Measurements from ENCODE around the gene AMDHD2. TPM values are rescaled to one million over a fixed set of nuclear protein-coding genes. Genes with fewer than 3 reads are reported as not detected.
A peak's percentile ranks its signal among the peaks of the same experiment; 100 is the strongest.

Gene AMDHD2
- total RNA-seq, 5 donors from 2014 or later (not counting 1 experiment from before 2014, with no cell fraction given) = 104 to 215 (median 122) TPM

DNA sequence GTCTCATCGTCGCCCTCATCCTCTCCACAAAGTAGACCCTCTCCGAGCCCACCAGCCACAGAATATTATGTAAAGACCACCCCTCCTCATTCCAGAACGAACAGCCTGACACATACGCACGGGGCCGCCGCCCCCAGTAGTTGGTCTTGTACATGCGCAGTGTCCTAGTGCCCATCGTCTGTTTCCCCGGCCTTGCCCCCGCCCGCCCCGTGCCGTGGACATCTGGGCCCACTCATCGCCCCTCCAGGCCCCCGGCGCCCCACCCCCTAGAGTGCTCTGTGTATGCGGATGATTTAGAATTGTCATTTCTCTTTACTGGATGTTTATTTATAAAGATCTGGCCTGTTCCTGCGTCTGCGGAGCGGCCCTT, 475 bp upstream of the AMDHD2 start:
- no peaks in the 10 kb centered on the region for H3K27me3 ChIP-seq (replicated peaks in 1 of 2; ENCODE audit: control insufficient read depth in 2 of 2, extremely low read depth in 1 of 2, insufficient read depth in 2 of 2, low read length in 1 of 2)
- ChIA-PET CTCF (interaction anchor here in 1 of 2 donors (0.6 to 1.5 kb wide), 2 partner anchors 18 to 305 kb away, joined by 3 to 6 read pairs; partner anchors contain the start of genes PDPK1 and PGP), POLR2A (interaction anchor here (0.6 to 2.8 kb wide), 7 partner anchors 10 to 382 kb away, joined by 3 to 31 read pairs (median 5); partner anchors contain the start of genes CEMP1 (in 2 of the 2) and TRAF7 (in 1 of the 2))
- no peaks in the 10 kb centered on the region for H3K9me3 Mint-ChIP-seq
- peaks cover 3 to 30% of the 10 kb centered on the region in 2 donors for H3K36me3 ChIP-seq (ENCODE audit: control insufficient read depth in 2 of 2, extremely low read depth in 1 of 2, insufficient read depth in 1 of 2, low read length in 1 of 2)
- WGBS (ENCODE audit: insufficient coverage) = 95% methylated on average over 14 of the region's 22 CpGs
- no peak overlapping the region for H3K4me3 ChIP-seq (ENCODE audit: control insufficient read depth in 1 of 2, extremely low read depth in 1 of 2, low read length in 1 of 2)
- DNase-seq = peak in 1 of 35 experiments; percentile 22
- H3K9me3 ChIP-seq = no peaks in the 10 kb centered on the region
- no peaks in the 10 kb centered on the region for H3K27me3 Mint-ChIP-seq
- ATAC-seq (replicated peaks in 1 of 4) = no peak
- peaks cover 68 to 71% (median 69%) of the 10 kb centered on the region in 3 donors for H3K4me1 Mint-ChIP-seq
- peak overlapping the region; percentile 63 for H3K27ac ChIP-seq (ENCODE audit: low read length)
- H3K27ac Mint-ChIP-seq = peak overlapping the region; percentile 89 to 91
- peaks cover 14% of the 10 kb centered on the region for H3K36me3 Mint-ChIP-seq
- H3K4me1 ChIP-seq (ENCODE audit: control insufficient read depth in 1 of 2, extremely low read depth in 1 of 2, insufficient read depth in 2 of 2, low read length in 2 of 2) = peaks cover 26 to 71% of the 10 kb centered on the region in 2 experiments
- peak overlapping the region; percentile 59 to 84 (median 72) for H3K4me3 Mint-ChIP-seq

GRCh38 chr16:2520784-2521531, 787 bp downstream of the AMDHD2 start:
- H3K4me3 Mint-ChIP-seq = peak overlapping the region; percentile 84 to 90 (median 86)
- peaks cover 59 to 61% (median 60%) of the 10 kb centered on the region in 3 donors for H3K4me1 Mint-ChIP-seq
- DNase-seq (peak; percentile 31 to 87 (median 81)), ATAC-seq (replicated peaks in 1 of 4) (peak; percentile 72 to 78 (median 74))
- Histone ChIP-seq H3K4me1 (ENCODE audit: control insufficient read depth in 1 of 2, extremely low read depth in 1 of 2, insufficient read depth in 2 of 2, low read length in 2 of 2) (peaks cover 15 to 58% of the 10 kb centered on the region in 2 experiments), H3K36me3 (ENCODE audit: control insufficient read depth in 2 of 2, extremely low read depth in 1 of 2, insufficient read depth in 1 of 2, low read length in 1 of 2) (peaks cover 3 to 34% of the 10 kb centered on the region in 2 donors), H3K9me3 (no peaks in the 10 kb centered on the region), H3K27ac (ENCODE audit: low read length) (peak overlapping the region; percentile 84), H3K27me3 (replicated peaks in 1 of 2; ENCODE audit: control insufficient read depth in 2 of 2, extremely low read depth in 1 of 2, insufficient read depth in 2 of 2, low read length in 1 of 2) (no peaks in the 10 kb centered on the region), H3K4me3 (ENCODE audit: control insufficient read depth in 1 of 2, extremely low read depth in 1 of 2, low read length in 1 of 2) (peak overlapping the region; percentile 60 to 64)
- 24% methylated on average over 29 of the region's 41 CpGs for WGBS (ENCODE audit: insufficient coverage)
- peaks cover 17% of the 10 kb centered on the region for H3K36me3 Mint-ChIP-seq
- peak overlapping the region; percentile 91 to 92 for H3K27ac Mint-ChIP-seq
- no peaks in the 10 kb centered on the region for H3K9me3 Mint-ChIP-seq
- POLR2A ChIA-PET = interaction anchor here (0.6 to 2.8 kb wide), 5 partner anchors 10 to 183 kb away, joined by 3 to 31 read pairs (median 3); partner anchors contain the start of genes CEMP1 (in 2 of the 2) and PDPK1 (in 1 of the 2)
- CTCF ChIA-PET = interaction anchor here (0.9 to 1.5 kb wide), 2 partner anchors 17 to 1228 kb away, joined by 4 to 6 read pairs; partner anchors contain the start of gene PDPK1 (in 1 of the 2)
- H3K27me3 Mint-ChIP-seq = no peaks in the 10 kb centered on the region

- ATAC-seq (replicated peaks in 1 of 4) (no peak), DNase-seq (no peak)
- Mint-ChIP-seq H3K4me3 (no peak overlapping the region), H3K4me1 (peaks cover 33 to 35% (median 33%) of the 10 kb centered on the region in 3 donors), H3K36me3 (peaks cover 14% of the 10 kb centered on the region), H3K27me3 (no peaks in the 10 kb centered on the region), H3K9me3 (no peaks in the 10 kb centered on the region), H3K27ac (peak overlapping the region; percentile 34 to 55)
- CTCF ChIA-PET = no interaction called here
- no peak overlapping the region for H3K4me3 ChIP-seq (ENCODE audit: control insufficient read depth in 1 of 2, extremely low read depth in 1 of 2, low read length in 1 of 2)
- peaks cover 4 to 29% of the 10 kb centered on the region in 2 experiments for H3K4me1 ChIP-seq (ENCODE audit: control insufficient read depth in 1 of 2, extremely low read depth in 1 of 2, insufficient read depth in 2 of 2, low read length in 2 of 2)
- no peaks in the 10 kb centered on the region for H3K9me3 ChIP-seq
- H3K27me3 ChIP-seq (replicated peaks in 1 of 2; ENCODE audit: control insufficient read depth in 2 of 2, extremely low read depth in 1 of 2, insufficient read depth in 2 of 2, low read length in 1 of 2) = no peaks in the 10 kb centered on the region
- H3K36me3 ChIP-seq (ENCODE audit: control insufficient read depth in 2 of 2, extremely low read depth in 1 of 2, insufficient read depth in 1 of 2, low read length in 1 of 2) = peaks cover 8 to 53% of the 10 kb centered on the region in 2 donors
- no peak overlapping the region for H3K27ac ChIP-seq (ENCODE audit: low read length)
- 100% methylated on average over 3 of the region's 6 CpGs for WGBS (ENCODE audit: insufficient coverage)
- POLR2A ChIA-PET = no interaction called here
These were observed 3.6 kb downstream of the AMDHD2 start for GRCh38 chr16:2523801-2524231.

DNA sequence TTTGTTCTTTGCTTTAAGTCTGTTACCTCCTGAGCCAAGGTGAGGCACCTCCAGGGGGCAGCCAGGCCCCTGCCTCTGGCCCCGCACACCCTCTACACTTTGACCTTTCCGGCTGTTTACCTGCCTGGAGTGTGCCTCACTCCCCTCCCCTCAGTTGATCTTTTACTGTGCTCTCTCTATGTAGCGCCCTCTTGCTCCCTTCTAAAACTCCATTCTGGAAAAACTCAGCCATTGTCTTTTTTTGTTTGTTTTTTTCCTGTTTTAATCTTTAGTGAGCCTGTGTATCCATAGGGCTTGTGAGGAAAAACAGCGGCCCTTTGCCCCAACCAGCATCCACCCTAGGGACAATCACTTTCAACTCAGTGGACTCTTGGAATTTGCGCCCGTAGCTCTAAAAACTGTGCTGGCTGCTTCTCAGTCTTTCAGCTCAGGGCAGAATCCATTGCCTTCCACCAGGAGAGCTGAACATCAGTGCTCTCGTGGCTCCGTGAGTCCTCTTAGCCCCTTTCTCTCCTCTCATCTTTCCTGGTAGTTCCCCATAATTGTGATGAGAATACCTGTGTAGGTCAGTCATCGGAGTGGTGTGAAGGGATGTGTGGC, 4.3 kb downstream of the AMDHD2 start:
- H3K9me3 ChIP-seq = no peaks in the 10 kb centered on the region
- CTCF ChIA-PET = no interaction called here
- no peak overlapping the region for H3K4me3 ChIP-seq (ENCODE audit: control insufficient read depth in 1 of 2, extremely low read depth in 1 of 2, low read length in 1 of 2)
- no peaks in the 10 kb centered on the region for H3K27me3 Mint-ChIP-seq
- peaks cover 12% of the 10 kb centered on the region for H3K36me3 Mint-ChIP-seq
- WGBS (ENCODE audit: insufficient coverage) = 100% methylated on average over 3 of the region's 9 CpGs
- ATAC-seq (replicated peaks in 1 of 4) = no peak
- POLR2A ChIA-PET = no interaction called here
- peaks cover 6 to 55% of the 10 kb centered on the region in 2 donors for H3K36me3 ChIP-seq (ENCODE audit: control insufficient read depth in 2 of 2, extremely low read depth in 1 of 2, insufficient read depth in 1 of 2, low read length in 1 of 2)
- no peak overlapping the region for H3K4me3 Mint-ChIP-seq
- H3K4me1 Mint-ChIP-seq = peaks cover 29% of the 10 kb centered on the region in 3 donors
- H3K4me1 ChIP-seq (ENCODE audit: control insufficient read depth in 1 of 2, extremely low read depth in 1 of 2, insufficient read depth in 2 of 2, low read length in 2 of 2) = peaks cover 0 to 23% of the 10 kb centered on the region in 2 experiments
- H3K27ac ChIP-seq (ENCODE audit: low read length) = no peak overlapping the region
- H3K27ac Mint-ChIP-seq = peak overlapping the region; percentile 11 to 55
- no peaks in the 10 kb centered on the region for H3K9me3 Mint-ChIP-seq
- H3K27me3 ChIP-seq (replicated peaks in 1 of 2; ENCODE audit: control insufficient read depth in 2 of 2, extremely low read depth in 1 of 2, insufficient read depth in 2 of 2, low read length in 1 of 2) = no peaks in the 10 kb centered on the region
- no peak for DNase-seq

- H3K4me1 Mint-ChIP-seq = peaks cover 18 to 20% (median 19%) of the 10 kb centered on the region in 3 donors
- CTCF ChIA-PET = no interaction called here
- H3K27ac Mint-ChIP-seq = no peak overlapping the region
- no peaks in the 10 kb centered on the region for H3K9me3 ChIP-seq
- no peak overlapping the region for H3K27ac ChIP-seq (ENCODE audit: low read length)
- POLR2A ChIA-PET = no interaction called here
- peaks cover 0 to 16% of the 10 kb centered on the region in 2 experiments for H3K4me1 ChIP-seq (ENCODE audit: control insufficient read depth in 1 of 2, extremely low read depth in 1 of 2, insufficient read depth in 2 of 2, low read length in 2 of 2)
- H3K4me3 Mint-ChIP-seq = no peak overlapping the region
- H3K9me3 Mint-ChIP-seq = no peaks in the 10 kb centered on the region
- WGBS (ENCODE audit: insufficient coverage) = 91% methylated on average over 6 of the region's 8 CpGs
- no peak overlapping the region for H3K4me3 ChIP-seq (ENCODE audit: control insufficient read depth in 1 of 2, extremely low read depth in 1 of 2, low read length in 1 of 2)
- H3K27me3 ChIP-seq (replicated peaks in 1 of 2; ENCODE audit: control insufficient read depth in 2 of 2, extremely low read depth in 1 of 2, insufficient read depth in 2 of 2, low read length in 1 of 2) = no peaks in the 10 kb centered on the region
- no peaks in the 10 kb centered on the region for H3K27me3 Mint-ChIP-seq
- DNase-seq = no peak
- peaks cover 5 to 59% of the 10 kb centered on the region in 2 donors for H3K36me3 ChIP-seq (ENCODE audit: control insufficient read depth in 2 of 2, extremely low read depth in 1 of 2, insufficient read depth in 1 of 2, low read length in 1 of 2)
- no peak for ATAC-seq (replicated peaks in 1 of 4)
- H3K36me3 Mint-ChIP-seq = peaks cover 14% of the 10 kb centered on the region
These were observed 6.0 kb downstream of the AMDHD2 start for GRCh38 chr16:2526135-2526534.

GRCh38 chr16:2527071-2527783, 7.1 kb downstream of the AMDHD2 start:
- H3K4me3 Mint-ChIP-seq = no peak overlapping the region
- Histone ChIP-seq H3K4me1 (ENCODE audit: control insufficient read depth in 1 of 2, extremely low read depth in 1 of 2, insufficient read depth in 2 of 2, low read length in 2 of 2) (peaks cover 0 to 17% of the 10 kb centered on the region in 2 experiments), H3K27me3 (replicated peaks in 1 of 2; ENCODE audit: control insufficient read depth in 2 of 2, extremely low read depth in 1 of 2, insufficient read depth in 2 of 2, low read length in 1 of 2) (no peaks in the 10 kb centered on the region), H3K4me3 (ENCODE audit: control insufficient read depth in 1 of 2, extremely low read depth in 1 of 2, low read length in 1 of 2) (no peak overlapping the region), H3K27ac (ENCODE audit: low read length) (no peak overlapping the region), H3K36me3 (ENCODE audit: control insufficient read depth in 2 of 2, extremely low read depth in 1 of 2, insufficient read depth in 1 of 2, low read length in 1 of 2) (peaks cover 5 to 56% of the 10 kb centered on the region in 2 donors), H3K9me3 (no peaks in the 10 kb centered on the region)
- 97% methylated on average over 5 of the region's 12 CpGs for WGBS (ENCODE audit: insufficient coverage)
- no peak for ATAC-seq (replicated peaks in 1 of 4)
- CTCF ChIA-PET = no interaction called here
- no peak overlapping the region for H3K27ac Mint-ChIP-seq
- POLR2A ChIA-PET = interaction anchor here (0.6 to 0.7 kb wide), 2 partner anchors 9 to 1437 kb away, joined by 3 to 14 read pairs; no protein-coding TSS in a partner anchor
- no peaks in the 10 kb centered on the region for H3K9me3 Mint-ChIP-seq
- peaks cover 14% of the 10 kb centered on the region for H3K36me3 Mint-ChIP-seq
- no peak for DNase-seq
- H3K4me1 Mint-ChIP-seq = peaks cover 19 to 20% (median 20%) of the 10 kb centered on the region in 3 donors
- no peaks in the 10 kb centered on the region for H3K27me3 Mint-ChIP-seq
